Activated B cell treated with CpG ODN at 0.5 μM for 24 hours (primary cell): Measurements from ENCODE around the gene ID4. TPM values are rescaled to one million over a fixed set of nuclear protein-coding genes. Genes with fewer than 3 reads are reported as not detected.

Experiments used
- ATAC-seq: fragments of 200-7000 bp; cut with Tn5 transposase; one replicate; pipeline ENCODE4 v1.10.0; 2021; ENCODE audit warnings: low read depth, mild to moderate bottlenecking, moderate library complexity
- CTCF ChIA-PET: fragments of 350-600 bp; sonication (Branson Sonifier 250); formaldehyde crosslinking; loops from one replicate; lab custom pipeline; 2021; ENCODE audit warnings: antibody characterized with exemption; lab: Charles Lee
- POLR2A ChIA-PET: fragments of 350-600 bp; sonication (Branson Sonifier 250); formaldehyde crosslinking; loops from one replicate; lab custom pipeline; 2021; ENCODE audit warnings: antibody characterized with exemption; lab: Charles Lee
- DNase-seq: peaks from one replicate; pipeline ENCODE4 v3.0.0; 2022
- H3K27ac Mint-ChIP-seq: one replicate; pipeline ENCODE4 v1.8.0; 2020; ENCODE audit warnings: mixed read lengths
- H3K27me3 Mint-ChIP-seq: one replicate; pipeline ENCODE4 v1.8.0; 2021; ENCODE audit warnings: mixed read lengths
- H3K36me3 Mint-ChIP-seq: one replicate; pipeline ENCODE4 v1.8.0; 2021; ENCODE audit warnings: low read depth, mixed read lengths
- H3K4me1 Mint-ChIP-seq: one replicate; pipeline ENCODE4 v1.8.0; 2021; ENCODE audit warnings: mixed read lengths
- H3K4me3 Mint-ChIP-seq: one replicate; pipeline ENCODE4 v1.8.0; 2020; ENCODE audit warnings: mild to moderate bottlenecking, mixed read lengths
- H3K9me3 Mint-ChIP-seq: one replicate; pipeline ENCODE4 v1.8.0; 2020; ENCODE audit warnings: mixed read lengths
- CTCF ChIP-seq: fragments of 200-600 bp; IDR thresholded peaks from one replicate; pipeline ENCODE4 v1.8.0; 2022; ENCODE audit warnings: antibody characterized with exemption, mild to moderate bottlenecking
- intact Hi-C: fragments of 100-400 bp; cut with micrococcal nuclease; formaldehyde crosslinking; loops from one replicate; pipeline ENCODE4 v1.15.1; 2024
- total RNA-seq: library from RNA; stranded (reverse); gene quantifications from 2 replicates; pipeline ENCODE4 v1.2.3, GENCODE V29; 2022

The ID4 gene
- total RNA-seq, 1 donor from 2014 or later, result not detected

DNA sequence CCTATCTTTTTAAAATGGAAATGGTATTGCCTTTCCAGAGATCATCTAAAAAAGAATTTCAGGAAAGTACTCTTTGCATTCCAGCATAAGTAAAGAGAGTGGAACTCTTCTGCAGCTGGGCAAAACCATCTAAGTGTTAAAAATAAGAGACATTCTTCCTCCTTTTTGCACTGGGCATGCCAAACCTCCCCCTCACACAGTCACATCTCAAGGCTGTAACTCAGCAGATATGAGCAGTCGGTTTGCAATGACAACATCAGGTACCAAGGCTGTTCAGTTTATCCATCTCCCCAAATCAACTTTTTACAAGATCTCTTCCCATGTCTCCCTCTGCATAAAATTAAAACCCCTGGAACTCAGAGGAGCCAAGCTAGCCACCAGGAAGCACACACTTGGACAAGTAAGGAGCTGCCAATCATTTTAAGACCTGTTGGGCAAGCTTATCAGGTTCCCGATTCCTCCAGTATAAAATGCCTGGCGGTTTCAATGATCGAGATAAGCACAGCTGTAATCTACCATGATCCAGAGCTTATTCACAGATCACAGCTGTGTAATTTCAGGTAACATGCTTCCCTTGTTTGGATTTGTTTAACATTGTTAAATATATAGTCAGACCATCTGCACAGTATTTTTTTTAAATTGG, 23.2 kb downstream of the ID4 start:
- POLR2A ChIA-PET, result no interaction called here
- Mint-ChIP-seq H3K27me3 (no peaks in the 10 kb centered on the region), H3K4me1 (no peaks in the 10 kb centered on the region), H3K9me3 (no peaks in the 10 kb centered on the region), H3K36me3 (no peaks in the 10 kb centered on the region), H3K27ac (no peak overlapping the region), H3K4me3 (no peak overlapping the region)
- ATAC-seq (no peak), DNase-seq (no peak)
- CTCF ChIA-PET, result no interaction called here
- intact Hi-C loops, result no loop called here
- TF ChIP-seq CTCF, result no peak

GRCh38 chr6:19864285-19864684, 27.1 kb downstream of the ID4 start:
- TF ChIP-seq CTCF, result no peak
- no peak for DNase-seq
- POLR2A ChIA-PET, result no interaction called here
- no peaks in the 10 kb centered on the region for H3K4me1 Mint-ChIP-seq
- intact Hi-C loops, result no loop called here
- H3K27me3 Mint-ChIP-seq, result no peaks in the 10 kb centered on the region
- no peaks in the 10 kb centered on the region for H3K36me3 Mint-ChIP-seq
- no peak for ATAC-seq
- H3K9me3 Mint-ChIP-seq, result no peaks in the 10 kb centered on the region
- H3K27ac Mint-ChIP-seq, result no peak overlapping the region
- CTCF ChIA-PET, result no interaction called here
- H3K4me3 Mint-ChIP-seq, result no peak overlapping the region

DNA sequence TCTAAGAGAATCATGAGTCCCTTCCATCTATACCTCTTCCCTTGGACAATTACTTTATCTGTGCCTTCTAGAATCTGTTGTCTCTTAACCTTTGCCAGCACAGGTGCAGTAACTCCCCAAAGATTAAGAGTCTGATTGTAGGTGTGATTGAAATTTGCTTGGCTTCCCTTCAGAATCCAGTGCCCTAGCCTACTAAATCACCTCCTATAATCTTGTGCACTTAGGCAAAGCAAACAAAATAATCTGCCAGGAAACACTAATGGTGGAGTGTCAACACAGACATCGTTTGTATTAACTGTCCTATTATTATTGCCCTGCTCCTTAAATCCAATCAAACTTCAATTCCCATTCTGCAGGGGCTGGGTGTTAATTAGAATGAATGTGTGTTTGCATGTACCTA, 28.0 kb downstream of the ID4 start:
- Mint-ChIP-seq H3K9me3 (no peaks in the 10 kb centered on the region), H3K4me3 (no peak overlapping the region), H3K36me3 (no peaks in the 10 kb centered on the region), H3K4me1 (no peaks in the 10 kb centered on the region), H3K27ac (no peak overlapping the region), H3K27me3 (no peaks in the 10 kb centered on the region)
- ChIA-PET CTCF (no interaction called here), POLR2A (no interaction called here)
- DNase-seq (no peak), ATAC-seq (no peak)
- TF ChIP-seq CTCF, result no peak
- intact Hi-C loops, result no loop called here

- Mint-ChIP-seq H3K36me3 (no peaks in the 10 kb centered on the region), H3K4me3 (no peak overlapping the region), H3K9me3 (no peaks in the 10 kb centered on the region), H3K27me3 (no peaks in the 10 kb centered on the region), H3K4me1 (no peaks in the 10 kb centered on the region), H3K27ac (no peak overlapping the region)
- ChIA-PET POLR2A (no interaction called here), CTCF (no interaction called here)
- no peak for TF ChIP-seq CTCF
- DNase-seq, result no peak
- ATAC-seq, result no peak
- intact Hi-C loops, result no loop called here
Measured at GRCh38 chr6:19866173-19866984, 29.2 kb downstream of the ID4 start.

DNA sequence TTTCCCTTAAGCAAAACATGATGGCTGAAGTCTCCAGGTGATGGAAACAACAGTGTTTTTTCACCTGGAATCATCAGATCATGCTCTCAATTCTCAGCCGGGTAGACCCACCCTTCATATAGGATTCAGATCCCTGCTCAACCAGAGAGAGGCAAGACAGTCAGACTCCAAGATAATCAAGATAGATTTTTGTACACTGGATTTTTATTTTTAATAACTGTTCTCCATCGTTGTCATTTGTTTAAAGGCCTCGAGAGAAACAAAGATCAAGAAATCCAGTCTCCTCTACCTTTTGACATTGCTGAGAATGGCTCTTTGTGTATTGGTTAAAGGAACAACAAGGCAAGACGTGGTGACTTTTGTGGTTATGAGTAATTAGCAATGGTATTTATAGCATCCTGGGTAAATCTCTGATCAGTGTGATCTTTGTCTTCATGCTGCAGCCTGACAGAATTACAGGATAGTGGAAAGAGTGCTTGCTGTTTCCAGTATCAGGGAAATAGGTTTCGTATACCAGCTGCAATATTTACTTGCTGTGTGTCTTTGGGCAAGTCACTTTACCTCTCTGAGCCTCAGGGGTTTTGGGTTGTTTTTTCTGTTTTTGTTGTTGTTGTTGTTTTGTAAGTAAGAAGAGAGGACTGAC, 29.9 kb downstream of the ID4 start:
- Mint-ChIP-seq H3K9me3 (no peaks in the 10 kb centered on the region), H3K27me3 (no peaks in the 10 kb centered on the region), H3K36me3 (no peaks in the 10 kb centered on the region), H3K27ac (no peak overlapping the region), H3K4me3 (no peak overlapping the region), H3K4me1 (no peaks in the 10 kb centered on the region)
- POLR2A ChIA-PET, result no interaction called here
- DNase-seq, result no peak
- intact Hi-C loops, result no loop called here
- TF ChIP-seq CTCF, result no peak
- CTCF ChIA-PET, result no interaction called here
- ATAC-seq, result no peak
